ENCODE results near the gene PFN1. TPM values are rescaled to one million over a fixed set of nuclear protein-coding genes. Genes with fewer than 3 reads are reported as not detected.

The PFN1 gene
- total and polyA plus RNA-seq, 9 of the 15 experiments (the other 6 are each of a cell fraction or from before 2014, with no cell fraction given), result 60.5 to 1,479 (median 456) TPM

- H3K27me3 ChIP-seq (ENCODE audit: control insufficient read depth in 2 of 2, insufficient read depth in 2 of 2, low read length in 2 of 2), result no peaks in the 10 kb centered on the region
- H2AFZ ChIP-seq (ENCODE audit: low read depth, low read length), result peak overlapping the region; percentile 64
- H3K27ac ChIP-seq (ENCODE audit: extremely low read depth, low read depth, low read length), result peak overlapping the region; percentile 90
- peaks cover 52% of the 10 kb centered on the region for H3K36me3 ChIP-seq (ENCODE audit: control insufficient read depth, insufficient read depth, low read length)
- 49% methylated on average over 16 of the region's 19 CpGs for WGBS (ENCODE audit: insufficient coverage, low coverage, missing lambda C conversion rate)
- H3K9me1 ChIP-seq (ENCODE audit: control insufficient read depth, insufficient read depth, low read length), result no peaks in the 10 kb centered on the region
- in situ Hi-C loops (cut with MboI), result no loop called here
- ChIA-PET CTCF (ENCODE audit: low intra/inter-chr PET ratio) (no interaction called here), POLR2A (interaction anchor here (0.6 to 1.6 kb wide), 5 partner anchors 11 to 63 kb away, joined by 3 to 20 read pairs (median 3); partner anchors contain the start of genes ENO3 and PFN1)
- H3K79me2 ChIP-seq (ENCODE audit: control insufficient read depth, insufficient read depth, low read length), result peaks cover 53% of the 10 kb centered on the region
- peaks cover 13 to 32% of the 10 kb centered on the region in 2 experiments; a peak in 4 of 5 replicates for H3K4me1 ChIP-seq (replicated peaks in 1 of 2; ENCODE audit: control insufficient read depth in 2 of 2, insufficient read depth in 2 of 2, low read length in 2 of 2)
- peak overlapping the region; percentile 95 to 98 for H3K9ac ChIP-seq (ENCODE audit: insufficient read depth in 1 of 2, low read depth in 2 of 2, low read length in 2 of 2)
- H3K4me2 ChIP-seq (ENCODE audit: insufficient read depth, low read length), result peak overlapping the region; percentile 96
- no peaks in the 10 kb centered on the region for H3K9me3 ChIP-seq (replicated peaks; ENCODE audit: control insufficient read depth, insufficient read depth, low read depth, low read length)
- no peak for FAIRE-seq
- peak in 2 of 4 experiments; percentile 7 to 25 for DNase-seq (ENCODE audit: extremely low read depth in 1 of 4, low spot score in 3 of 4)
- intact Hi-C loops (cut with micrococcal nuclease), result no loop called here
- H4K20me1 ChIP-seq (replicated peaks; ENCODE audit: control insufficient read depth, insufficient read depth, low read length), result no peaks in the 10 kb centered on the region
- BruUV-seq (replicated peaks), result TSS peak; percentile 21
- peak overlapping the region; percentile 96 for H3K4me3 ChIP-seq
- peak; percentile 1; the same call in 2 of the 3 replicates for ATAC-seq
- 0 out of 2 replicates have a peak, but pooled peaks have one; percentile 12 for TF ChIP-seq ZSCAN29 (IDR thresholded peaks at IDR 0.05)
- no peak for TF ChIP-seq ID3 (CRISPR knock-in tag; IDR thresholded peaks at IDR 0.05)
- no peak for TF ChIP-seq ID3 (tag; IDR thresholded peaks at IDR 0.05)
- TF ChIP-seq RBM17 (IDR thresholded peaks at IDR 0.05; ENCODE audit: borderline replicate concordance, low read depth, low read length), result no peak
- no peak for TF ChIP-seq POLR2B (IDR thresholded peaks at IDR 0.05; ENCODE audit: low read depth, partially characterized antibody)
- no peak for TF ChIP-seq NFRKB (IDR thresholded peaks at IDR 0.05; ENCODE audit: low read depth)
- TF ChIP-seq FOXJ3 (CRISPR knock-in tag; IDR thresholded peaks at IDR 0.05), result no peak
- no peak for TF ChIP-seq NUFIP1 (IDR thresholded peaks at IDR 0.05; ENCODE audit: partially characterized antibody)
- TF ChIP-seq ZNF143 (CRISPR knock-in tag; IDR thresholded peaks at IDR 0.05), result no peak
- 0 out of 2 replicates have a peak, but pooled peaks have one; percentile 28 for TF ChIP-seq ZBTB40 (IDR thresholded peaks at IDR 0.05)
- TF ChIP-seq ZBTB40 (CRISPR knock-in tag; IDR thresholded peaks at IDR 0.05), result no peak
- TF ChIP-seq USF2 (CRISPR knock-in tag; IDR thresholded peaks at IDR 0.05), result no peak
Measured at GRCh38 chr17:4938688-4939545, 9.4 kb downstream of the PFN1 start.
